Activated T-cell treated with anti-CD3 and anti-CD28 coated beads, Interleukin-2, amount 50 U/mL, for 1 hour (primary cell): ENCODE measurements around the gene TXNDC5.
"Not testable (repeated sequence)": the region's sequence is repeated elsewhere in the genome, so short reads cannot be mapped to it uniquely, and the experiment has no call there.

Experiments used
- DNase-seq: peaks from one replicate; pipeline ENCODE4 v3.0.0-alpha.2; 2020

TXNDC5 gene

DNA sequence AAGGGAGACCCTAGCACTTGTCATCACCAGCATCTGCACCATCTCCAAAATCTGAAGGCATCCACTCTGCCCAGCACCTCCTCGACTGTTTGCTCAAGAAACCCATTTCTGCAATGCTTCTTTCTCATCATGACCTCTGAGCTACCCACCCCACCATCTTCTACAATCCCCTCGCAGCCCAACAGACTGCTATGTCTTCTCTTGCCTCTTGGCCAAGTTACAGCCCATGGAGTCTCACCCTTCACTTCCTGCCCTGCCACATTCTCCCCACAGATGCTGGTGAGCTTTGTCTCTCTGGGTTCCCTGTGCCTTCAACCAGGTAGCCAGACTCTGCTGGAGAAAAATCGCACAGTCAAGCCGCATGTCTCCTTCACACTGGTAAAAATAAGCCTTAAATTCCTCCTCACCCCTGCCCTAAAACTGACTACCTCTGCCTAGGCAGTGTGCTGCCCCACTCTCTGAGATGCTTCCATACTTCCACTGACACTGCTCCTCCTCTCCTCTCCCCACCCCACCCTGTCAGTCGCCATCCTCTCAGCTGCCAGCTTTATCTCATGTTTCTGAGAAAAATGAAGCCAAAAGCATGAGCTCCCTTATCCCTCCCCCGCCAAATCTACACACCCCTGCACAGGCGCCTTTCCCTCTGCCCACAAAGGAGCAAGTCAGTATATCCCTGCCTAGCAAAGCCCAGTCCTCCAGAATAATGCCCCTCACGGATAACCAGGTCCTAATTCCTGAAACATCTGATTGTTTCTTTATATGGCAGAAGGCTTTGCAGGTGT is 2.3 kb upstream of the TXNDC5 start:
- DNase-seq, result no peak

DNA sequence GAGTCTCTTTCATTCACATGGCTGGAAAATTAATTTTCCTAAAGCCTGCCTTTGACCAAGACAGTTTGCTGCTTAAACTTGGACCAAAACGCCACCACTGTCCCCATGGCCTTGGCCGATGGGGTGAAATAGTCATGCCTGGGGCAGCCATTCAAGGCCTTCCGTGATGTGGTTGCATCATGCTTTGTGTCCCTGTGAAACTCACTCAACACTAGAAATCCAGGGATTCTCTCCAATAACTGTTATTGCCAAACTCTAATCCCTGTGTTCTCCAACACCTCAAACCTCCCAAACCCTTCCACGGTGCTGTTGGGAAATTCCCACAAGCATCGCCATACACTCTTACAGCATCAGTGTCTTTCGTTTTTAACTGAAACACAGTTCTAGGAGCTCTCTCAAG is 1.4 kb upstream of the TXNDC5 start:
- no peak for DNase-seq

GRCh38 chr6:7911345-7911725 is 747 bp upstream of the TXNDC5 start:
- no peak for DNase-seq

DNA sequence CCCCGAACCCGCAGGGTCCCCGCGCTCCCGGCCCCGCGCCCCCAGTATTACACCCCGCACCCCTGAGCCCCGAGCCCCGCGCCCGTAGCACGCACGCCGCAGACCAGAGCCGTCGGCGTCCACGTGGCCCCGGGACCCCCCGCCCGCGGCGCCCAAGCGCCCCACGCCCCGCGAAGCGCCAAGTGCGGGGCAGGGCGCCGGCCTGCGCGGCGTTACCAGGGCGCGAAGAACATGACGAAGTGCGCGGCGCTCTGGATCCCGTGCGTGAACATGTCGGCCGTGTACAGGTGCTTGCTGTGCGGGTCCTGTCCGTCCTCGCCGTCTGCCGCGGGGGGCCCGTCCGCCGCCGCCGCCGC is 312 bp downstream of the TXNDC5 start:
- no peak for DNase-seq

GRCh38 chr6:7909323-7910276 is 988 bp downstream of the TXNDC5 start:
- DNase-seq, result peak; percentile 33

DNA sequence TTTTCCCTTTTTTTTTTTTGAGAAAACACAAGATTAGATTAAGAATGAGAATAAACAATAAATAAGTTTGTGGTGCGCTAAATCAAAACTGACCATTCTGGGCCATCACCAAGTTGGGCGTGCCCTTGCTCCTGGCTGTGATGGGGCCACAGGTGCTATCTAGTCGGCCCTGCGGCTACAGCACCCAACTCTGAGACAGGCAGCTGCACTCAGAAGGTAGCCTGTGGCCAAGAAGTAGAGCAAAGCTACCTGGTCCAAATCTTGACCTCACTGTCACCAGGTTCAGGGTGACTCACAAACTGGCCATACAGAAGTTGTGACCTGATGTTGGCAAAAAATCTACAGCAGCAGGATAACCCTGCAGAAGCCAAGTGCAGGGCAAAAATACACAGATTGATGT is 3.4 kb downstream of the TXNDC5 start:
- DNase-seq, result no peak

GRCh38 chr6:7906741-7907140 is 3.8 kb downstream of the TXNDC5 start:
- DNase-seq, result no peak

DNA sequence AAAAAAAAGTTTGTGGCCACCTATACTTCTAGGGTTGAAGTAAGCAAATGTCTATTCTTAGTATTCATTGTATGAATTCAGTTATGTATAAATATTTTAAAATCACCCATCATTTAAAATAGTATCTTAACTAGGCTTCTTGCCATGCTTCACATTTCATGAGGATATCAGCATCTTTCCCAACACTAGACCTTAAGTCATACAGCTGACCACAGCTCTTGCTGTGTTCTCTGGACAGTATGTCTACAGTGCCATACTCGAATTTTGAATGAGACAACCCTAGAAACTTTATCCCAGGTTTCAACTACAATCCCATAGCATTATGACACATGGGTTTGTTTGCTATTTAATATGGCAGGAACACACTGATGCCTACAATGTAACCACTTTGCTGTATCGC is 5.2 kb downstream of the TXNDC5 start:
- DNase-seq, result no peak

DNA sequence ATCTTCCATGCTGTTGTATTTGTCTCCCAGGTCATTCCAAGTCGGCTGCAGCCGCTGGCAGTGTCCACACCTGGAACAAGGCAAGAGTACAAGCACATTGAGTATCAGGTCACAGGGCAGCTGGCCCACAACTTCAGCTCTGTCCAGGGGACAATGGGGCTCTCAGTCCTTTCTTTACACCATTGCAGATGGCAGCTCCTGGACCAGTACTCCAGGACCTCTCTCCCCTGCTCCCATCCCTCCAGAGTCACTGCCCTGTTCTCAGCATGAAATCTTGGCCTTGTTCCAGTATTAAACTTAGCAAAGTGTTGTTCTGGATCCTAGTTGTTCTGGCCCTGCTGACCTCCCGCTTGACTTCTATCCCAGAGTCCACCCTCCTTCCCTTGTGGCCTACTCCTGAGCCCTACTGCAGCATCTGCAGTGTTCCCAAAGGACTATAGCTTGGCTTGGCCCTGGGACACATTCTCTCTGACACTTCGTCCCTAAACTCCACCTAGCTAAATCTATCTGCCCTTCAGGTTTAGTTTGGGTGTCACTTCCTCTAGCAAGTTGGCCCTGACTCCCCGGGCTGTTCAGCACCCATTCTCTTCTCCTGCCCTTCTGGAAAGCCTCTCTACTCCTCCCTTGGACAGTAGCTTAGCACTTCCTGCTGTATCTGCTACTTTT is 5.8 kb downstream of the TXNDC5 start:
- no peak for DNase-seq

GRCh38 chr6:7903673-7904072 is 6.9 kb downstream of the TXNDC5 start:
- DNase-seq, result no peak

- DNase-seq, result no peak
Measured at GRCh38 chr6:7902867-7903266, 7.7 kb downstream of the TXNDC5 start.

DNA sequence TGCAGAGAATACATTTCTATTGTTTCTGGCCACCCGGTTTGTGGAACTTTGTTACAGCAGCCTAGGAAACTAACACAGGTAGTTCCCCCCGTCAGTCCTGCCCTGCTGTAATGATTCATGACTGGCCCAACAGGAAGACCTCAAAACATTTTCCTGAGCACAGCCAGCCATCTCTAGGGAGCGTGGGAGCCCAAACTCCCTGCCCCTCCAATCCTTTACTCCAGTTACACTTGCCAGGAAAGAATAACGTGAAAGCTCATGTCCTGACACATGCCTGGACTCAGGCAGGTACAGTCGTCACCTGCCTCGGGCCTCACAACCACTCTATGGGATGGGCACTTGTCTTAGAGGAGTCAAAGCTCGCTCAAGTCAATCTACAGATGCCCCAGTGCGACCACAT is 8.4 kb downstream of the TXNDC5 start:
- no peak for DNase-seq

DNA sequence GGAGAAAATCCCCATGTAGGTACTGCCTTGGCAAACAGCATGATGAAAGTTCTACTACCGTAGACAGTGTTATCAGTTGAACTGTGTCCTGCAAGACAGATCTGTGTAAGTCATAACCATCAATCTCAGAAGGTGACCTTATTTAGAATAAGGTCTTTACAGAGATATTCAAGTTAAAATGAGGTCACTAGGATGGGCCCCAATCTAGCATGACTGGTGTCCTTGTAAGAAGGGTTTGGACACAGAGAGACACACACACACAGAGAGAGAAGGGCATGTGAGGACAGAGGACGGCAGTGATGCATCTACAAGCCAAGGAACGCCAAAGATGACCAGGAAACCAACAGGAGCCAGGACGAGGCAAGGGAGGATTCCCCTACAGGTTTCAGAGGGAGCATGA is 8.8 kb downstream of the TXNDC5 start:
- DNase-seq, result no peak

- DNase-seq, result no peak
Measured at GRCh38 chr6:7901056-7901455, 9.5 kb downstream of the TXNDC5 start.

GRCh38 chr6:7900621-7901020 is 10.0 kb downstream of the TXNDC5 start:
- no peak for DNase-seq

DNA sequence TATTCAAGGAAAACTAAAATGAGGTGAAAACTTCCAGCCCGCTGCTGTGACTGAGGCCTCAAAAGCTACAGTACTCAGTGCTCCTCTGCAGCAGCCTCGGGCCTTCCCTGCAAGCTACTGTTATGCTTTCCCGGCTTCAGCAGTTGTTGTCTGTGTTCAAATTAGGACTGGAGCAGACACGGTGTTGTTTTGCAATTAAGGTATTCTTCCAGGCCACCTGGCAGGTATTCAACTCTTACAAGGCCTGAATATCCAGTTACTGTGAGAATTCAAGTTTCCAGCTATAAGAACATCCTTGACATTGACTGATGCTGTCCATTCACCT is 10.7 kb downstream of the TXNDC5 start:
- no peak for DNase-seq

DNA sequence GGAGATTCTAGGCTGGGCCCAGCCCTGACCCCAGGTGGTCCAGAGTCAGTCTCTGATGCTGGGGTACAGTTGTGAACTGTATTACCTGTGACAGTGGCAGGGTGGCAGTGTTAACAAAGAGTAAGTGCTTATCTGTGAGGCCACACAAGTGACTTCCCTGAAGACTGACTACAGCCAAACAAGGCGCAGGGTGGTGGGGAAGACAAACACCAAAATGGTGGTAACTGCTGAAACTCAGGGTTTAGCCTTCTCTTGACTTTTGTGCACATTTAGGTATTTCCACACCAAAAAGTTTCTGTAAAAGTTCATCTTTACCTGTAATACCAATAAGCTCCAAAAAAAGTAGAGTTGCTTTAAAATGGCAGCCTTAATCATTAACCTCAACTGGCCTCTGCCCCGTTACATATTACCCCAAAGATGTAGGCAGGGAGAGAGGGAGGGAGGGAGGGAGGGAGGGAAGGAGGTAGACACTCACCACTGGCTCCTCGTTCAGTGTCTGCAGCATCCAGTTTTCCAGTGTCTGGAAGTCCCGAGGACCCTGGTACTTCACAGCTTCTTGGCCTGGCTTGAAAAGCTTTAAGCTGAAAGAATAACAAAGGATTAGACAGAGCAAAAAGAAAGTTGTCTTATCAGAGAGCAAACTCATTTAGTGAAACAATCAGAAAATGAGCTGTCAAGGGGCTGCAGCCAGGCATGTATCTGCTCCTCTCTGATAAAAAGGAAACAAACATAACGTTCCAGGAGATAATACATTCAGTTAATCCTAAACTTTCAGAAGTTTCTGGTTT is 11.3 kb downstream of the TXNDC5 start:
- DNase-seq, result no peak

- DNase-seq, result not testable (repeated sequence)
Measured at GRCh38 chr6:7898193-7898586, 12.4 kb downstream of the TXNDC5 start.

DNA sequence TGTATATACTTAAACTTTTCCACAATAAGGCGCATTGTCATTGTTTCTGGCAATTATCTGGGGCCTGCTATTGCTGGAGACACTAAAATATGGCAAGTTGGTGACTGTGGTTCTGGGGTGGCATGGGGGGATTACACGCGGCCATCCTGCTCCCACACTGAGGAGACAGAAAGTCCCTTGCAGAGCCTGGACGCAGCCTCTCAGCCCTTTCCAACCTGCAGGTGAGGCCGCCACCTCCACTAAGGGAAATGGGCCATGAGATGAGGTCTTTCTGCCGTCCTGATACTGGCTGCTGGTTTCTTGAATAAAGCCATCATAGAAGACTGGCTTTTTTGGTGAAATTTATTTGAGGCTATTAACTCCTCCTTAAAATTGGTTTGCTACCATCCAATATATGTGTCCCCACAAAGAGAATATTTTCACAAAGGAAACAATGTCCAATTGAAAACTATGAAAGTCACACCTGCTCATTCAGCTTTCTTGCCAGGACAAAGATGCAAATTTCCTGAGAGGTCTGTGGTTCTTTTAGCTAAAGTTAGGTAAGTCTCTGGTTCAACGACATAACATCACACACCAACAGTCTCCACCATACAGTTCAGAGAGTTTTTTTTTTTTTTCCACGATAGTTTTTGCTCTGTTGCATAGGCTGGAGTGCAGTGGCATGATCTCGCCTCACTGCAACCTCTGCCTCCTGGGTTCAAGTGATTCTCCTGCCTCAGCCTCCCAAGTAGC is 13.0 kb downstream of the TXNDC5 start:
- DNase-seq, result no peak

DNA sequence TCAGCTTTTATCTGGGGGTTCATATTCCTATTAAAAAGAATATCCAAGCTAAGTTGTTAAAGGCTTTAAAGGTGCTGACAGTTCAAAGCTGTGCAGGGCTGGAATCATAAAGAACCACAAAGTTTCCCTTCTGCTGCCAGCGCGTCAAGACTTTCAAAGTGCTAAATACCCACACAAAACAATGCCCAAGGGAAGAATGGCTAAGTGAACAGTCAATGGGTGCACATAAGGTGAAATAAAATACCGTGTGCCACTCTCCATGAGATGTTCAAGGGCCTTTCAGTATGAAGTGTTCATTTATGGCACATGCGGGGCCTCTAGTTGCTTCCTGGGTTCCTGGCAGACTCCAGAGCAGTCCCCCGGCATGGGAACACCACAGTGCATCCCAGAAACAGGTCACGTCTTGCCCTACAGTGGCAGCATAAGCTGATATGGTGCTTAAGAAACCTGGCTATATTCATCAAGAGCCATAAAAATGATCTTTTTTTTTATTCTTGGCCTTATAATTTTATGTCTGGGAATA is 14.1 kb downstream of the TXNDC5 start:
- DNase-seq, result no peak

- DNase-seq, result no peak
Measured at GRCh38 chr6:7895125-7895423, 15.5 kb downstream of the TXNDC5 start.
